CD4-positive, alpha-beta T cell treated with Interleukin-15 for 4 hours (primary cell): ENCODE results near the gene TMEM53.

Experiments
- DNase-seq: peaks from one replicate; pipeline ENCODE4 v3.0.0-alpha.2; 2020; ENCODE audit warnings: low spot score

The TMEM53 gene

DNA sequence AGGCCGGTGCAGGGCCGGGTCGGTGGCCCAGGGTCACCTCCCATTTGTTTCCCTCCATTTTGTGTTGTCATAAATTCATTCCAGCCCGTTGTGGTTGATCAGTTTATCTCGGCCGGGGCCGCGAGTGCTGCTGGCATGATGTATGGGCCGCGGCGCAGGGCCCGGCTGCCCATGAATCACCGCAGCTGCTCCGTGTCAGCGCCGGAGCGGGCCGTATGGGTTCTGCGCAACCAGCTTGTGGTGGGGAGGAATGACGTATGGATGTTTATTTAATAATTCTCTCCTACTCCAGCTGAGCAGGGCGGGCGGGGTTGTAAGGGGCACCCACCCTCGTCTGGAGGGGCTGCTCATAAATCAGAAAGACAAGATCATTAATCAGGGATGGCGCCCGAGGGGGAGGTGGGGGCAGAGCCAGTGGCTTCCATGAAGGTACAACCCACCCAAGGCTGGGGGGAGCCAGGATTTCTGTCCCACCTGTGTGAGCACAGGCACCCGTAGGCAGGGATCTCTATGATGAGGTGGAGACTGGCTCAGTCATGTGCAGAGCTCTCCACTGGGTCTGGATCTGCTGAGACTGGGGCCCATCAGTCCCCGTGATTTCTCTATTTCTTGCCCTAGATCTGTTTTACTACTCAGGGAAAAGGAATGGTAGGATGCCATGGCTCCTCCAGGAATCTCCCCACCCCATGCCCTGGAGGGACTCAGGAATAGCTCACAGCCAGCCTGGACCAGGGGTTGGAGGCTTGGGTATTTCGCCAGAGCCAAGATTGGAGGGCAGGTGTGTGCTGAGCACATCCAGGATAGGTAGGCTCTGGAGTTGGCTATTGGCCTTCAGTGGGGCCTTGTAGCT is 27.8 kb downstream of the TMEM53 start:
- no peak for DNase-seq

GRCh38 chr1:44645476-44646244 is 28.6 kb downstream of the TMEM53 start:
- no peak for DNase-seq

GRCh38 chr1:44644806-44645205 is 29.5 kb downstream of the TMEM53 start:
- no peak for DNase-seq

GRCh38 chr1:44643721-44644334 is 30.5 kb downstream of the TMEM53 start:
- DNase-seq, result no peak

DNA sequence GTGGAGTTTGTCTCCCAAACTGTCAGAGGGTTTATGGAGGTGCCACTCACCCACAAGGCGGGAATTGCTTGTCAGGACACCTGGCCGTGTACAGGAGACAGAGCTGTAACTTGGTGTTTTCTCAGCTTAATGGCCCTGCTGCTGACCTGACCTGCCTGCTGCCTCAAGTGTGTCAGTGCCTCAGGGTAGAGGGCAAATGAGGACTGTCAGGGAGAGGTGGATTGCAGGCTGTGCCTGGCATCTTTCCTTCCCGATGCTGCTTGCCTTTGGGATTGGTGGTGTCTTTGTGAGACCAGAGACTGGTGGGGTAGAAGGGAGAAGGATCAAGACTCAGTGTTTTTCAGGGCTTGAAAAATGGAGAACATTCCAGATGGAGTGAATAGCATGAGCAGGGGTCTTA is 31.4 kb downstream of the TMEM53 start:
- no peak for DNase-seq

- no peak for DNase-seq
Observed at GRCh38 chr1:44642255-44642654, 32.0 kb downstream of the TMEM53 start.

- DNase-seq, result no peak
Observed at GRCh38 chr1:44641126-44642102, 32.9 kb downstream of the TMEM53 start.

DNA sequence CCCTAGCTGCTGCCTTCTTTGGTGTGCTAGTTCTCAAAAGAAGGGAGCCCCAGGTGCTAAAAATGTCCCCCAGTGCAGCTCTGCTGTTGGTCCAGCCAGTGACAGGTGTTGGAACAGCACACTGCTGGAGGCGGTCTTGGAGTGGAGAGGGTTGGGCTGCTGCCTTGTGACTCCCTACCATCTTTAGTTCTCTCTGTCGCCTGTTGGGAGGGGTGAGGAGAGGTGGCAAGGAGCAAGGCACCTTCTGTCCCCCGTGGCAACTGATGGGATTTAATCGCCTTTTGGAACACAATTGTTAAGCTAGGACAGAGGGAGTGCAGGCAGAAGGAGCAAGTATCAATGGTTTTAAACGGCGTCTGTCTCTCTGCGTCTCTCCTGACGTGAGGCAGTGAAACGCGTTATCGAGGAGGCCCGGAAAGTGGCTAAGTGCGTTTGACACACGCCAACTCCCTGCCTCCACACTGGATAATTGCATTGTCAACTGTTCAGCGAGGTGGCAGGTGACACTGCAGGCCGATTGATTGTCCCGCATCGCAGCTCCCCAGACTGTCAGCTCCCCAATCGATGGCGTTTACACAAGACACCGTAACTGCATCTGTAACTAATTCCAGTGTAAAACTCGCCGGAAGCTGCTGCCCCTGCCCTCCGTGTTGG is 34.0 kb downstream of the TMEM53 start:
- DNase-seq, result no peak

GRCh38 chr1:44637702-44638411 is 36.4 kb downstream of the TMEM53 start:
- no peak for DNase-seq

- DNase-seq, result no peak
Observed at GRCh38 chr1:44636688-44637598, 37.3 kb downstream of the TMEM53 start.

DNA sequence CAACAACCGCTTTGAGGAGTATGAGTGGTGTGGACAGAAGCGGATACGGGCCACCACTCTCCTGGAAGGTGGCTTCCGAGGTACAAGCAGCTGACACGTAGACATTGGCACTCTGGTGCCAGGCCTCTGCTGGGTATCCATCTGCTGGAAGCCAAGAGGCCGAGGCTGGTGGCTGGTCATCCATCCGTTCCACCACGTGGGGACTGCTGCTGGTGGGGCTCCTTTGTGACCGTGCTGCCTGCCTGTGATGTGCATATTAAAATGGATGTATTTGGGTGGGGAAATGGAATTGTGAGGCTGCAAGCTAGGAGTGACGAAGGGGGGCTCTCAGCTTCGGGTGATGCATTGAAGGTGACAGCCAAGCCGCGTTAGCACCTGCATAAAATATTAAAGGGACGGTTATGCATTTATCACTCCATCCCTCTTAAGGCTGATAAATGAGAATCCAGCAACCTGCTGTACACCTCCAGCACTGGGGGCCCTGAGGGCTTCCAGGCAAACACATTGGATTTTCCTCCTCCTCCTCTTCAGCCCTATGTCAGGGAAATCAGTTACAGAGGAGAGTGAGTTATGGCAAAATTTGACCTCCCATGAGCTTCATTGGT is 38.1 kb downstream of the TMEM53 start:
- no peak for DNase-seq

DNA sequence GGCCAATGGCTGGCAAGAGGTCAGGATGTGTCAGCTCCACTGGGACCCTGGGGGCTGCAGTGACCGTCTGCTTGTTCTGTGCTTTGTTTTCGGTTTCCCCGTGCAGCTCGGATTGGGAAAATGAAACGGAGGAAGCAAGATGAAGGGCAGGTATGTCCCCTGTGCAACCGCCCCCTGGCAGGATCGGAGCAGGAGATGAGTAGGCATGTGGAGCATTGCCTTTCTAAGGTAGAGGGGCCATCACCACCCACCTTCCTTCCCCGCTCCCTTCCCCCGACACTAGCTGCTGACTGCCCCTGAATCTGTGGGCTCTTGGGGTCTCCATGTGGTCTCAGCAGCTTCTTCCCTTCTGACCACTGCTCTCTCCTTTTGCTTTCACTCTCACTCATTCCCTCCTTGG is 38.8 kb downstream of the TMEM53 start:
- no peak for DNase-seq

DNA sequence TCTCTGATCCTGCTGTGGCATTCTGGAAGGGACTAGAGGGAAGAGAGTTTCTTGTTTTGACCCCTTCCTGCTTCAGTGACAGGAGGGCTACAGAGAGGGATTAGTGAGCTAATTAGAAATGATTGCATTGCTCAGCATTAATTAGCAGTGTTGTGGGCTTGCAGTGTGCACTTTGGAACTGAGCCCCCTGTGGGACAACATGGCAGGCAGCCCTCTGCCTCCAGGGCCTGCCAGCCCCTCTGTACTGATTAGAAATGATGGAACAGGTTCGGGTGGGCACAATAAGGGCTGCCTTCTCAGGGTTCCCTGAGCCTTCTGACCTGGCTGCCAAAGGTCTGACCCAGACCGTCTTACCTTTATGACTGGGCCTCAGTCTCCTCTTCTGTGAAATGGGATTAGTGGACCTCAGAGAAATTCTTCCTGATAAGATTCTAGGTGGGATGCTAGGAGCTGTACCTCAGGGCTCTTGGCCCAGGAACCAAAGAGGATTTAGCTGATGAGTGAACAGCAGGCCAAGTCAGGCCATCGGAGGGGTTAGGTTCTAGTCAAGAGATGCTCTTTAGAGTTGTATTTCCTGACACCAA is 39.6 kb downstream of the TMEM53 start:
- no peak for DNase-seq

DNA sequence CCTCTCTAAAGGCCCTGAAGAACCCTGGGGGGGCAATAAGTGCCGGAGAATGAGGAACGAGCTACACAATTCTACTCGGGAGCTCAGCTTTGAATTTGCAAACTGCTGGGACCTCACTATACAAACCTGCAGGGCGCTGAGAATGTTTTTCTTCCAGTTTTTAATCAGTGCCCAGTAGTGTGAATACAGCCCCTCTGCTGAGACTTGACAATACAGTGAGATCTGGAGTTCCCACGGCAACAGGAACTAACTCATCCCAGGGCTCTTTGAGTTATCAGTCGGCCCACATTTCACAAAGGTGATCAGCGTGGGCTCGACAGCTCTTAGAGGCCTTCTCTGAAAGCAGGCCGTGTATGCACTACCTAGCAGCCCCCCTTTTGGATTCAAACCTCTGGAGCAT is 41.7 kb downstream of the TMEM53 start:
- no peak for DNase-seq

DNA sequence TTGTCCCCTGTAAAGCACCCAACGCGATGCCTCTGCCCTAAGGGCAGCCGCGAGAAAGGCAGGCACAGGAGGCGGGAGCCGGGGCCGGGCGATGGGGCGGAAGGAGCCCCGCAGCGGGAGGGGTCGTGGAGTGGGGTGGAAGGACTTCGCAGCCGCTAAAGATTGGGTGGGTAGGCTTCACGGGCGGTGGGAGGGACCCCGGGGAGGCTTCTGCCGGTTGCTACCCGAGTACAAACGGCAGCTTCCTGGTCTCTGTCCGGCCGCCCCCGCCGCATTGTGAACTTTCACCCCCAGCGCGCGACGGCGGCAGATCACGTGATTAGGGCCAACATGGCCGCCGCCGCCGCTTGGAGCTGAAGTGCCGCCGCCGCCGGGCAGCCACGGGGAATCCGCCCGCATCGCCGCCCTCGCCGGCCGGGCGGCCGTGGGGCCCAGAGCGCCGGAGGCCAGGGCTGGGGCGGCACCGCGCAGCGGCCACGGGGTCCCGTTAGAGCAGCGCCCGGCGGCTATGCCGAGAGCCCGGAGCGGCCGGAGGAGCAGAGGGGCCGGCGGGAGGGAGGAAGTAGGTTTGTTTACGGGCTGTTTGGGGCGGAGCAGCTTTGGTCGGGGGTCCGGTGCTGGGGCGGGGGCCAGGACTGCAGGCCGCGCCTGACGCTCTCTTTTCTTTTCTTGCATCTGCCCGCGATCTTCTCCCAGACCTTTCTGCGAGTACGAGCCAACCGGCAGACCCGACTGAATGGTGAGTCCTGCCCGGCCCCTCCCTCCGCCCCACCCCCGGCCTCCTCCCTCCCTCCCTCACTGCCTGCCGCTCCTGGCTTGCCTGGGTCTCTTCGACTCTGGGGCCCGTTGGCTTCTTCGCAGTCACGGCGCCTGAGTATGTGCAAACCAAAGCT is 42.4 kb downstream of the TMEM53 start:
- DNase-seq, result peak; percentile 89

GRCh38 chr1:44631333-44631646 is 43.0 kb downstream of the TMEM53 start:
- DNase-seq, result no peak

GRCh38 chr1:44630116-44630515 is 44.2 kb downstream of the TMEM53 start:
- no peak for DNase-seq
